AG09309 (cell line): ENCODE data around the gene YWHAB.

Source experiments
- DNase-seq: peaks from one replicate; pipeline ENCODE4 v3.0.0-alpha.2; 2010; ENCODE audit warnings: low read depth
- H3K4me3 ChIP-seq: 2 replicates; pipeline ENCODE4 v1.5.1; 2011; ENCODE audit warnings: mild to moderate bottlenecking, low read depth, low read length, moderate library complexity; ENCODE audit not compliant: control insufficient read depth
- CTCF ChIP-seq: IDR thresholded peaks from 2 replicates; pipeline ENCODE4 v1.5.1; 2011; ENCODE audit warnings: mild to moderate bottlenecking, low read depth, low read length, inconsistent platforms; ENCODE audit not compliant: insufficient read depth, control insufficient read depth; ENCODE audit errors: missing control alignments

The YWHAB gene

GRCh38 chr20:44887466-44887865, 2.0 kb downstream of the YWHAB start:
- no peak for DNase-seq
- no peak for TF ChIP-seq CTCF
- H3K4me3 ChIP-seq = peak overlapping the region; percentile 84; the same call in 1 of the 2 replicates

- no peak overlapping the region for H3K4me3 ChIP-seq
- DNase-seq = no peak
- peak; percentile 36 for TF ChIP-seq CTCF
Observed at GRCh38 chr20:44888226-44889103, 3.0 kb downstream of the YWHAB start.

GRCh38 chr20:44891826-44892225, 6.3 kb downstream of the YWHAB start:
- TF ChIP-seq CTCF = no peak

GRCh38 chr20:44894959-44895358, 9.5 kb downstream of the YWHAB start:
- no peak overlapping the region for H3K4me3 ChIP-seq
- DNase-seq = no peak
- TF ChIP-seq CTCF = no peak

More at GRCh38 chr20:44891826-44892225, 6.3 kb downstream of the YWHAB start:
- H3K4me3 ChIP-seq = no peak overlapping the region
- DNase-seq = no peak

GRCh38 chr20:44896583-44896982, 11.1 kb downstream of the YWHAB start:
- peak; percentile 29 for DNase-seq
- H3K4me3 ChIP-seq = no peak overlapping the region
- no peak for TF ChIP-seq CTCF

- no peak for TF ChIP-seq CTCF
- H3K4me3 ChIP-seq = no peak overlapping the region
- DNase-seq = no peak
Observed at GRCh38 chr20:44897133-44897532, 11.6 kb downstream of the YWHAB start.
